Osteocyte (in vitro differentiated cells): Measurements from ENCODE around the gene DAG1. TPM values are rescaled to one million over a fixed set of nuclear protein-coding genes. Genes with fewer than 3 reads are reported as not detected.

Source experiments
- DNase-seq: peaks from one replicate; pipeline ENCODE4 v3.0.0; 2021; ENCODE audit warnings: mixed read lengths; ENCODE audit not compliant: unreplicated experiment; ENCODE audit errors: extremely low spot score
- H3K27ac Mint-ChIP-seq: one replicate; pipeline ENCODE4 v1.8.0; 2021; ENCODE audit warnings: mild to moderate bottlenecking, mixed read lengths; ENCODE audit not compliant: unreplicated experiment
- H3K27me3 Mint-ChIP-seq: one replicate; pipeline ENCODE4 v1.8.0; 2021; ENCODE audit warnings: mixed read lengths; ENCODE audit not compliant: unreplicated experiment
- H3K36me3 Mint-ChIP-seq: one replicate; pipeline ENCODE4 v1.8.0; 2021; ENCODE audit warnings: mixed read lengths; ENCODE audit not compliant: unreplicated experiment
- H3K4me1 Mint-ChIP-seq: one replicate; pipeline ENCODE4 v1.8.0; 2021; ENCODE audit warnings: mixed read lengths; ENCODE audit not compliant: unreplicated experiment
- H3K4me3 Mint-ChIP-seq: one replicate; pipeline ENCODE4 v1.8.0; 2021; ENCODE audit warnings: mild to moderate bottlenecking, moderate library complexity, mixed read lengths; ENCODE audit not compliant: unreplicated experiment
- H3K9me3 Mint-ChIP-seq: one replicate; pipeline ENCODE4 v1.8.0; 2021; ENCODE audit warnings: mixed read lengths; ENCODE audit not compliant: unreplicated experiment
- CTCF ChIP-seq: fragments of 200-600 bp; sonication (generic); IDR thresholded peaks from 2 replicates; pipeline ENCODE4 v1.5.0; 2021; ENCODE audit warnings: antibody characterized with exemption, mild to moderate bottlenecking, moderate library complexity
- total RNA-seq: library from RNA; stranded (reverse); gene quantifications from 2 replicates; pipeline ENCODE4 v1.2.1, GENCODE V29; 2021

Gene DAG1
- total RNA-seq, 1 donor from 2014 or later: 136 TPM

GRCh38 chr3:49454458-49454857, 15.6 kb upstream of the DAG1 start:
- no peak overlapping the region for H3K27ac Mint-ChIP-seq

GRCh38 chr3:49454898-49455681, 15.0 kb upstream of the DAG1 start:
- H3K27ac Mint-ChIP-seq: no peak overlapping the region
- TF ChIP-seq CTCF: no peak
- no peaks in the 10 kb centered on the region for H3K27me3 Mint-ChIP-seq
- H3K9me3 Mint-ChIP-seq: no peaks in the 10 kb centered on the region
- H3K4me3 Mint-ChIP-seq: no peak overlapping the region
- DNase-seq: no peak
- H3K36me3 Mint-ChIP-seq: no peaks in the 10 kb centered on the region
- H3K4me1 Mint-ChIP-seq: peaks cover 16% of the 10 kb centered on the region

More at GRCh38 chr3:49454458-49454857, 15.6 kb upstream of the DAG1 start:
- TF ChIP-seq CTCF: peak; percentile 14
- no peaks in the 10 kb centered on the region for H3K27me3 Mint-ChIP-seq
- no peak overlapping the region for H3K4me3 Mint-ChIP-seq
- peaks cover 16% of the 10 kb centered on the region for H3K4me1 Mint-ChIP-seq
- no peak for DNase-seq
- H3K9me3 Mint-ChIP-seq: no peaks in the 10 kb centered on the region
- no peaks in the 10 kb centered on the region for H3K36me3 Mint-ChIP-seq

- DNase-seq: no peak
- Mint-ChIP-seq H3K9me3 (no peaks in the 10 kb centered on the region), H3K27ac (no peak overlapping the region), H3K4me1 (peaks cover 24% of the 10 kb centered on the region), H3K4me3 (no peak overlapping the region), H3K36me3 (no peaks in the 10 kb centered on the region), H3K27me3 (no peaks in the 10 kb centered on the region)
- no peak for TF ChIP-seq CTCF
These were observed 13.6 kb upstream of the DAG1 start for GRCh38 chr3:49456466-49456865.

GRCh38 chr3:49460188-49460890, 9.7 kb upstream of the DAG1 start:
- Mint-ChIP-seq H3K27ac (no peak overlapping the region), H3K27me3 (no peaks in the 10 kb centered on the region), H3K4me3 (no peak overlapping the region), H3K9me3 (no peaks in the 10 kb centered on the region), H3K4me1 (peaks cover 23% of the 10 kb centered on the region), H3K36me3 (no peaks in the 10 kb centered on the region)
- no peak for DNase-seq
- TF ChIP-seq CTCF: no peak

- Mint-ChIP-seq H3K27ac (peak overlapping the region; percentile 86), H3K9me3 (no peaks in the 10 kb centered on the region), H3K36me3 (no peaks in the 10 kb centered on the region), H3K27me3 (no peaks in the 10 kb centered on the region), H3K4me1 (peaks cover 20% of the 10 kb centered on the region), H3K4me3 (no peak overlapping the region)
- TF ChIP-seq CTCF: no peak
- no peak for DNase-seq
These were observed 9.1 kb upstream of the DAG1 start for GRCh38 chr3:49460956-49461355.
